22Rv1 (cell line): ENCODE measurements around the gene KIAA1614.

Experiments
- H3K27ac ChIP-seq: fragments of 450-650 bp; 2 replicates; pipeline ENCODE4 v1.5.1; 2017
- ZFX ChIP-seq: fragments of 450-650 bp; IDR thresholded peaks from 2 replicates; pipeline ENCODE4 v1.6.1; 2017; ENCODE audit warnings: antibody characterized with exemption, borderline replicate concordance
- TF ChIP-seq, protein P1 (sequence below): fragments of 450-650 bp; IDR thresholded peaks from 2 replicates; pipeline ENCODE4 v1.5.1; 2017; ENCODE audit warnings: mild to moderate bottlenecking

KIAA1614 gene

DNA sequence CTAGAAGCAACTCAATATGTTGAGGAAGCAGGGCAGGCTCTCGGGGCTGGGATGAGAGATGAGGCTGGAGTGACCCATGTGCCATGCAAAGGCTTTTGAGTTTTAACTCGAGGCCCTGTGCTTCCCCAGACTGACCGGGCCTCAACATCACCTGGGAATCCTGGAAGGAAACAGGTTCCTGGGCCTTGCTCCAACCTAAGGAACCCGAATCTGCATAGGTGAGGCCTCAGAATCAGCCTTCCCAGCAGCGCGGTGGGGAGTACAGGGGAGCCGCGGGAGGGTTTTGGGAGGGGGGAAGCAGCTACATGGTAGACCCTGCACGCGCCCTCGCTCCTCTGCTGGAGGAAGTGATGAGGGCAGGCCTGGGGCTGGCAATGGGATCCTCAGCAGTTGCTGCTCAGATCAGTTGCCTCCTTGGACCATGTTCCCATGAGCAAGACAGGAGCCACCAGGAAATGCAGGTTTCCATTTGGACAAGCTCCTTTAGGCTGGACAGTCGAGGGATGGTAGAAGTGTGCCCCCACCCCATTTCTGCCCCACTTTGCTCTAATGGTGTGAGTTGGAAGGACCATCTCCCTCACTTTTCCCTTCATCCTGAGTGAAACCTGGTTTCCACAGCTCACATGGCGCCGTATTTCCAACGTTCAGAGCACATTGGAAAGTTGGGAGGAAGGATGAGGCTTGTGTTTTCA lies 4.5 kb upstream of the KIAA1614 start:
- H3K27ac ChIP-seq: no peak overlapping the region
- TF ChIP-seq, protein P1, sequence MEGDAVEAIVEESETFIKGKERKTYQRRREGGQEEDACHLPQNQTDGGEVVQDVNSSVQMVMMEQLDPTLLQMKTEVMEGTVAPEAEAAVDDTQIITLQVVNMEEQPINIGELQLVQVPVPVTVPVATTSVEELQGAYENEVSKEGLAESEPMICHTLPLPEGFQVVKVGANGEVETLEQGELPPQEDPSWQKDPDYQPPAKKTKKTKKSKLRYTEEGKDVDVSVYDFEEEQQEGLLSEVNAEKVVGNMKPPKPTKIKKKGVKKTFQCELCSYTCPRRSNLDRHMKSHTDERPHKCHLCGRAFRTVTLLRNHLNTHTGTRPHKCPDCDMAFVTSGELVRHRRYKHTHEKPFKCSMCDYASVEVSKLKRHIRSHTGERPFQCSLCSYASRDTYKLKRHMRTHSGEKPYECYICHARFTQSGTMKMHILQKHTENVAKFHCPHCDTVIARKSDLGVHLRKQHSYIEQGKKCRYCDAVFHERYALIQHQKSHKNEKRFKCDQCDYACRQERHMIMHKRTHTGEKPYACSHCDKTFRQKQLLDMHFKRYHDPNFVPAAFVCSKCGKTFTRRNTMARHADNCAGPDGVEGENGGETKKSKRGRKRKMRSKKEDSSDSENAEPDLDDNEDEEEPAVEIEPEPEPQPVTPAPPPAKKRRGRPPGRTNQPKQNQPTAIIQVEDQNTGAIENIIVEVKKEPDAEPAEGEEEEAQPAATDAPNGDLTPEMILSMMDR: no peak
- no peak for TF ChIP-seq ZFX

GRCh38 chr1:180909005-180909414 lies 3.7 kb upstream of the KIAA1614 start:
- TF ChIP-seq, protein P1: no peak
- no peak for TF ChIP-seq ZFX
- H3K27ac ChIP-seq: no peak overlapping the region

DNA sequence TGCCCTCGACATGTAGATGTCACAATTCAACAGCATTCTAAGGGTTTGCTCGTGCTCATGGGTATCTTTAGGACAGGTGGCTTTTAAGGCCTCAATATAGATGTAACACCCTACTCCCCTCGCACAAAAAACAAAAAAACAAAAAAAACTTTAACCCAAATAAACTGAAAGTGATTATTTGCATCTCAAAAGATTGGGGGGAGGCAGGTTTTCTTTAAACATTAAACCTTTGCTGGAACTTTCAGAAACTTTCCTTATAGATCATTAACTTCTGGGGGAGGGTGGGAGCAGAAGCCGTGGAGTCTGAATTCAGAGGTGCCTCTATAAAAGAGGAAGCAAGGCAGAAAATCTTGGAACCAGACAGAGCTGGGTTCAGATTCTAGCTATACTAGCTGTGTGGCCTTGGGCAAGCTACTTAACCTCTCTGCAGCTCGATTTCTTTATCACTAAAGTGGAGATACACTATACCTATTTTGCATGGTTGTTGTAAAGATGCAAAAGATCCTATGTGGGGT lies 3.2 kb upstream of the KIAA1614 start:
- H3K27ac ChIP-seq: no peak overlapping the region
- TF ChIP-seq, protein P1: no peak
- TF ChIP-seq ZFX: no peak

DNA sequence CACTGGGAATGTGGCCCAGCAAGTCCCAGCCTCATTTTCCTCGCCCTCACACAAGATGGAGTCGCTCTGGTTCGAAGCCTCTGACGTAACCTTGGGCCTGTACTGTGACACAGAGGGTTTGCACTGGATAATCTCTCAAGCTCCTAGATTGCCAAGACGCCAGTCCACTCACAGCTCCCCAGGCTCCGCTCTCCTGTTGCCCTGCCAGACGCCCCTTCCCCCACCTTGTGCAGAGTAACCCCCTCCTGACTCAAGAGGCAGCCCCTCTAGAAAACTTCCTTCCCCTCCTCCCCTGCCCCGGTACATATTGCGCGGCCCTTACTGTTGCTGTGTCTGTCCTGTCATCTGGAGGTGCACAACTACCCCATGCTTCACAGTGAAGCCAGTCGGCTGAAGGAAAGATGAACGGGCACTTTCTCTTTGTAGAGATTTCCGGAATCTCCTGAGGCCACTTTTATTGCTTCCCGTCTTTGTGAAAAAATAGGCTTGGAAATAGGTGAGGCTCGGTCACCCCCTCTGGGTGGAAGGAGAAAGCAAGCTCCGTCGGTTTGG lies 981 bp upstream of the KIAA1614 start:
- TF ChIP-seq ZFX: no peak
- TF ChIP-seq, protein P1: no peak
- H3K27ac ChIP-seq: no peak overlapping the region

- no peak for TF ChIP-seq ZFX
- TF ChIP-seq, protein P1: no peak
- H3K27ac ChIP-seq: no peak overlapping the region
These were observed 391 bp upstream of the KIAA1614 start for GRCh38 chr1:180912211-180912800.

GRCh38 chr1:180915426-180915965 lies 2.8 kb downstream of the KIAA1614 start:
- TF ChIP-seq, protein P1: no peak
- no peak for TF ChIP-seq ZFX
- no peak overlapping the region for H3K27ac ChIP-seq
